Testis (tissue), 2 donors: ENCODE data around the gene ELF1.

Experiments
- POLR2A ChIP-seq: fragments of 450-650 bp; IDR thresholded peaks from one replicate; pipeline ENCODE4 v1.6.1; 2017; ENCODE audit warnings: antibody characterized with exemption, mild to moderate bottlenecking, moderate library complexity
- TF ChIP-seq, protein P1 (sequence below), 3 experiments: fragments of 450-650 bp in 2 of 3; fragments of 200-600 bp in 1 of 3; sonication (generic) in 1 of 3; IDR thresholded peaks; one replicate each; pipeline ENCODE4 v1.5.1; 2016 to 2019; ENCODE audit warnings: antibody characterized with exemption in 3 of 3, mild to moderate bottlenecking in 2 of 3, moderate library complexity in 1 of 3

DNA sequence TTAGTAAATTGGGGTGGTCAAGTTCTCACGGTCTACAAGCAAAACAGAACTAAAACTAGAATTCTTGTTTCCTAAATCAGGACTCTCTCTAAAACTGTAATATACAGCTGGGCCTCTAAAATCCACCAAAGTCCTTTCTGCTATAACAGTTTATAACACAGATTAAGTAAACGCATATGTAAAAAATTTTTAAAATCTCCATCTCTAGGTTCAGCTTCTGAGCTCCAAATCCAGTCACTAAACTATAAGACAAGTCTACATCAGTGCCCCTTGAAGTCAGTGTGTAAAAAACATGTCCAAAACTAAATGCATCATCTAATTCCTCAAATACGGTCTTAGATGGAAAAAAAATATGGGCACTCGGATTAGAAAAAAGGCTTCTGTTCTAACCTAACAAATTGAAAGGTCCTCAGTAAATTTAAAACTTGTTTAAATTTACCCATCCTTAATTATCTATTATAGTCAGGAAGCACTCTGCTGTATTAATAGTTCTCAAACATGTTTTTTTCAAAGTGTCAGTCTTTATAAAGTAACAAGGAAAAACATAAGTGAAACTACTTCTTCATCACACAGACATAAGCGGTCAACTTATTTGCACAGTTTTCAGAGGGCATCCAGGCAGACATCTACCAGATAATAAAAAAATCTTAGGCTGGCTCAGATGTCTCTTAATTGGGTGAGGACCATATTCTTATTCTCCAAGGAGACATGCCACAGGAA lies 33.6 kb downstream of the ELF1 start:
- TF ChIP-seq, protein P1, sequence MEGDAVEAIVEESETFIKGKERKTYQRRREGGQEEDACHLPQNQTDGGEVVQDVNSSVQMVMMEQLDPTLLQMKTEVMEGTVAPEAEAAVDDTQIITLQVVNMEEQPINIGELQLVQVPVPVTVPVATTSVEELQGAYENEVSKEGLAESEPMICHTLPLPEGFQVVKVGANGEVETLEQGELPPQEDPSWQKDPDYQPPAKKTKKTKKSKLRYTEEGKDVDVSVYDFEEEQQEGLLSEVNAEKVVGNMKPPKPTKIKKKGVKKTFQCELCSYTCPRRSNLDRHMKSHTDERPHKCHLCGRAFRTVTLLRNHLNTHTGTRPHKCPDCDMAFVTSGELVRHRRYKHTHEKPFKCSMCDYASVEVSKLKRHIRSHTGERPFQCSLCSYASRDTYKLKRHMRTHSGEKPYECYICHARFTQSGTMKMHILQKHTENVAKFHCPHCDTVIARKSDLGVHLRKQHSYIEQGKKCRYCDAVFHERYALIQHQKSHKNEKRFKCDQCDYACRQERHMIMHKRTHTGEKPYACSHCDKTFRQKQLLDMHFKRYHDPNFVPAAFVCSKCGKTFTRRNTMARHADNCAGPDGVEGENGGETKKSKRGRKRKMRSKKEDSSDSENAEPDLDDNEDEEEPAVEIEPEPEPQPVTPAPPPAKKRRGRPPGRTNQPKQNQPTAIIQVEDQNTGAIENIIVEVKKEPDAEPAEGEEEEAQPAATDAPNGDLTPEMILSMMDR (IDR thresholded peaks at IDR 0.05) = no peak
- no peak for TF ChIP-seq POLR2A
